HTERT RPE-1 (cell line): ENCODE results near the gene C19orf33.

ENCODE experiments used
- in situ Hi-C: fragments of 300-500 bp; cut with MboI; formaldehyde crosslinking; loops from 4 replicates; pipeline ENCODE4 v1.14.3; 2020; ENCODE audit warnings: low sequenced_read_pairs

The C19orf33 gene

GRCh38 chr19:38278751-38279150, 25.3 kb upstream of the C19orf33 start:
- in situ Hi-C loops, result no loop called here

- in situ Hi-C loops, result no loop called here
Measured at GRCh38 chr19:38280030-38280921, 23.8 kb upstream of the C19orf33 start.

GRCh38 chr19:38281811-38282566, 22.1 kb upstream of the C19orf33 start:
- in situ Hi-C loops, result no loop called here

GRCh38 chr19:38283271-38283670, 20.8 kb upstream of the C19orf33 start:
- in situ Hi-C loops, result no loop called here

- in situ Hi-C loops, result no loop called here
Measured at GRCh38 chr19:38284422-38284821, 19.6 kb upstream of the C19orf33 start.

- in situ Hi-C loops, result no loop called here
Measured at GRCh38 chr19:38285567-38285966, 18.5 kb upstream of the C19orf33 start.

GRCh38 chr19:38287604-38288003, 16.4 kb upstream of the C19orf33 start:
- in situ Hi-C loops, result no loop called here

GRCh38 chr19:38288123-38288855, 15.8 kb upstream of the C19orf33 start:
- in situ Hi-C loops, result no loop called here

- in situ Hi-C loops, result no loop called here
Measured at GRCh38 chr19:38289955-38290354, 14.1 kb upstream of the C19orf33 start.

- in situ Hi-C loops, result no loop called here
Measured at GRCh38 chr19:38290631-38291147, 13.4 kb upstream of the C19orf33 start.

- in situ Hi-C loops, result no loop called here
Measured at GRCh38 chr19:38291855-38292254, 12.2 kb upstream of the C19orf33 start.

GRCh38 chr19:38293281-38293680, 10.8 kb upstream of the C19orf33 start:
- in situ Hi-C loops, result no loop called here

GRCh38 chr19:38294090-38294489, 10.0 kb upstream of the C19orf33 start:
- in situ Hi-C loops, result no loop called here

- in situ Hi-C loops, result no loop called here
Measured at GRCh38 chr19:38298821-38299680, 5.0 kb upstream of the C19orf33 start.

GRCh38 chr19:38304352-38304865, 358 bp downstream of the C19orf33 start:
- in situ Hi-C loops, result no loop called here

GRCh38 chr19:38304866-38305429, 897 bp downstream of the C19orf33 start:
- in situ Hi-C loops, result no loop called here

GRCh38 chr19:38306236-38306635, 2.2 kb downstream of the C19orf33 start:
- in situ Hi-C loops, result no loop called here

GRCh38 chr19:38307076-38307475, 3.0 kb downstream of the C19orf33 start:
- in situ Hi-C loops, result no loop called here

- in situ Hi-C loops, result no loop called here
Measured at GRCh38 chr19:38307597-38307996, 3.5 kb downstream of the C19orf33 start.
